Esophagus (tissue), 2 donors: ENCODE results near the gene TENM4. TPM values are rescaled to one million over a fixed set of nuclear protein-coding genes. Genes with fewer than 3 reads are reported as not detected.

Source experiments
- H3K27ac ChIP-seq, 2 donors: one replicate each; pipeline ENCODE4 v1.5.1; 2013; ENCODE audit warnings: low read depth in 2 of 2, mild to moderate bottlenecking in 2 of 2, inconsistent platforms in 1 of 2, low read length in 1 of 2, moderate library complexity in 1 of 2
- H3K27me3 ChIP-seq, 2 donors: one replicate each; pipeline ENCODE4 v1.6.1; 2013; ENCODE audit warnings: low read length in 2 of 2, control low read depth in 1 of 2, mild to moderate bottlenecking in 1 of 2; ENCODE audit not compliant: insufficient read depth in 2 of 2, control insufficient read depth in 1 of 2
- H3K36me3 ChIP-seq, 2 donors: one replicate each; pipeline ENCODE4 v1.6.1; 2013; ENCODE audit warnings: low read length in 1 of 2; ENCODE audit not compliant: control insufficient read depth in 2 of 2, insufficient read depth in 2 of 2
- H3K4me1 ChIP-seq, 2 donors: one replicate each; pipeline ENCODE4 v1.6.1; 2013; ENCODE audit warnings: low read length in 1 of 2; ENCODE audit not compliant: control insufficient read depth in 2 of 2, insufficient read depth in 2 of 2
- H3K4me3 ChIP-seq, 2 donors: one replicate each; pipeline ENCODE4 v1.5.1; 2013; ENCODE audit warnings: low read length in 2 of 2, mild to moderate bottlenecking in 2 of 2, low read depth in 1 of 2, moderate library complexity in 1 of 2
- H3K9me3 ChIP-seq, 2 donors: one replicate each; pipeline ENCODE4 v1.6.1; 2013; ENCODE audit warnings: mild to moderate bottlenecking in 2 of 2, low read depth in 1 of 2, low read length in 1 of 2, moderate library complexity in 1 of 2; ENCODE audit not compliant: control insufficient read depth in 2 of 2, insufficient read depth in 1 of 2
- WGBS, 2 donors: extraction: QIAGEN DNeasy Blood & Tissue Kit; methylation state at CpG; one replicate each; pipeline ENCODE4 v1.1.7; 2013; 5-methylcytosine and 5-hydroxymethylcytosine counted together
- polyA plus RNA-seq, 2 donors: library from polyadenylated mRNA; stranded (reverse); fragments of 200-250 nt; gene quantifications; one replicate each; pipeline ENCODE4 v1.2.3, GENCODE V29; 2013
- donor health status: healthy with polysubstance abuse.
- donor health status: Bipolar disorder and iron deficiency.

The TENM4 gene
- polyA plus RNA-seq, 2 donors, result 1.3 to 4.1 TPM

DNA sequence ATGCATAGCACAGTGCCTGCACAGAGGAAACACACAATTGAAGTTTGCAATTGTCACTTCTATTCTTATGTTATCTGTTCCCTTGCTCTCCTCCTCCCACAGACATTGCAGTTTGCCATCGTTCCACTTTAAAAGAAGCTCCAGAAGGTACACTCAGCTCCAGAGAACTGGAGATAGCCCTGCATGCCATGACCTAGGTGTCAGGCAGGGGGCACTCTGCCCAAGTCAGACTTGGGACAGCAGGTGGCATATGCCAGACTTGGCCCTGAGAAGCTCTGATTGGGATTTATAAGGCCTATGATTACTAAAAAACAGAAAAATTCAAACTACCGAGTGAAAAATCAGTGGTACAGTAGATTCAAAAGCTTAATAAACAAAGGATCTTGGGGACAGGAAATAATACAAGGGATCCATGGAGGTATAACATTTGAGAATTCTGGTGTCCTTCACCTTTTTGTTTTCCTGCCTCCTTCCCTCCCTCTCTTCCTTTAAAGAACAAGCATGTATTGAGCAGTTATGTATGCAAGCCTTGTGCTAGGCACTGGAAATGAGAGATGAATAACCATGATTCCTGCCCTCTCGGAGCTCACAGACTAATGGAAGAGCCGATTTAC lies 40.0 kb downstream of the TENM4 start:
- 70 to 75% methylated on average over 4 of the region's 4 CpGs for WGBS, 2 donors
- no peak overlapping the region for H3K27ac ChIP-seq
- H3K4me1 ChIP-seq, result no peaks in the 10 kb centered on the region
- H3K27me3 ChIP-seq, result no peaks in the 10 kb centered on the region
- H3K4me3 ChIP-seq, result no peak overlapping the region
- no peaks in the 10 kb centered on the region for H3K36me3 ChIP-seq
- H3K9me3 ChIP-seq, result no peaks in the 10 kb centered on the region

DNA sequence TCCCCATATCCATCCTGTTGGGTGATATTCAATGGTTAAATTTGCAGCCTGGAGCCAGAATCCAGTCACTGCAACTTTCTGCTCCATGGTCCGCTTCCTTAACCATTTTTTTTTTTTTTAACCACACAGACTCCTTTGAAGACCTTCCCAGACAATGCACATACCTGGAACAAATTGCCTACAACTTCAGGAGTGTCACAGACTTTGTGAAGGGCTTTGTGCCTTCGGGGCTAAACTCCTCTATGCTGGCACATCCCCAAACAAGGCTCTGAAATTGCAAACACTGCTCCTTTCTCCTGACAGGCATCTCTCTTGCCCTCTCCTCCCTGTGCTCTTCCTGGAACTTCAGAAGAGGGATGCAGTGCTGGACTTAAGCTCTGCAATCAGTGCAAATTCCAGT lies 40.6 kb downstream of the TENM4 start:
- Histone ChIP-seq H3K9me3 (no peaks in the 10 kb centered on the region), H3K27me3 (no peaks in the 10 kb centered on the region), H3K27ac (no peak overlapping the region), H3K36me3 (no peaks in the 10 kb centered on the region), H3K4me3 (no peak overlapping the region), H3K4me1 (no peaks in the 10 kb centered on the region)
- 22 to 32% methylated on average over 2 of the region's 2 CpGs for WGBS, 2 donors

DNA sequence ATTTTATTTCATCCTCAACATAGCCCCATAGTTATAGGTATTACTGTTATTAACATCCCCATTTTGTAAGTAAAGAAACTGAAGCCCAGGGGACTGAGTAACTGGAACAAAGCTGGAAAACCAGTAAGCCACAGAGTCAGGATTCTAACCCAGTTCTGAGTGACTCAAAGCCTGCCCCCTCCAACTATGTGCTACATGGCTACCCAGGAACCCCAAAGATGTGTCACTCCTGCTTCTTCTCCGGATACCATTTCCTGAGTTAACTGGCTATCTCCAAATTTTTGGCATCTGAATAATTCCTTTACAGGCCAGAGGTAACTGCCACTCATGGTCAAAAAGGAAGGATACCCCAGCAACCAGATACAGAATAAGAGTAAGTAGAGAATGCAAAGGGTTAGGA lies 43.6 kb downstream of the TENM4 start:
- no peaks in the 10 kb centered on the region for H3K27me3 ChIP-seq

DNA sequence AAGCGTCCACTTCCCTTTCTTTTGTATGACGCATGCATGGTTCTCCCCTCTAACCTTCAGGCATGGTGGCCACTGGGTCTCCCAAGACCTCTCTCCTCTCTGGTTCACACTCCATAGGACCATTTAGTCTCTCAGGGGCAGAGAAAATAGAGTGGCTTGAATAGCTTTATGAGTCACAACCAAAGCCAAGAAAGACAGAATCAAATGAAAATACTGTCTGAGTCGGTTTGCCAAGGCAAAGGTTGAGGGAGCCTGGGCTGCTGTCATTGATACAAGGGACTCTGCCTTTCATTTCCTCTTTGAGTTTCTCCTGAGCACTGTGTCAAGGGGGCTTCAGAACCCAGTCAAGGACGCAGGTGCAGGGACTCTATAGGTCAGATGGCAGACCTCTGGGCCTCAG lies 44.2 kb downstream of the TENM4 start:
- no peaks in the 10 kb centered on the region for H3K4me1 ChIP-seq
- 86 to 88% methylated on average over 4 of the region's 4 CpGs for WGBS, 2 donors
- H3K4me3 ChIP-seq, result no peak overlapping the region
- H3K27me3 ChIP-seq, result no peaks in the 10 kb centered on the region
- no peaks in the 10 kb centered on the region for H3K9me3 ChIP-seq
- no peak overlapping the region for H3K27ac ChIP-seq
- no peaks in the 10 kb centered on the region for H3K36me3 ChIP-seq

More for the DNA sequence above, 43.6 kb downstream of the TENM4 start:
- Histone ChIP-seq H3K4me3 (no peak overlapping the region), H3K4me1 (no peaks in the 10 kb centered on the region), H3K9me3 (no peaks in the 10 kb centered on the region), H3K27ac (no peak overlapping the region), H3K36me3 (no peaks in the 10 kb centered on the region)
- 90 to 91% methylated on average over 1 of the region's 1 CpG for WGBS, 2 donors

DNA sequence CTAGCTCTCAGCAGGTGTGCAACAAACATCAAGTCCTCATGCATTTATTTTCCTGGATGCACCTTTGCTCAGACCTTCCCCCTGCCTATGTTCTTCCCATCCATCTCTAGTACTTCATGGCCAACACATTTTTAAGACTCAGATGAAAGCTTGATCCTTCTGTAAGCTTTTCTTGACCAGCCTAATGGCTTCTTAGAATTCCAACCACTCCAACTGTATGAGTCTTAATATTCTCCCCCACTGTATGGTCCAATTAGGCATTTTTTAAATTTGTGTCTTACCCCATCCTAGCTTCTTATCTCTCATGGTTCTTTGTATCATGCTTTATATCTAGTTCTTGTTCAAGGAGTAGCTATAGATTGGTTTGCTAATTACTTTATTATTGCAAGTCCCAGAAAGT lies 44.8 kb downstream of the TENM4 start:
- no peaks in the 10 kb centered on the region for H3K9me3 ChIP-seq
- no peaks in the 10 kb centered on the region for H3K4me1 ChIP-seq
- no peaks in the 10 kb centered on the region for H3K27me3 ChIP-seq
- H3K4me3 ChIP-seq, result no peak overlapping the region
- H3K27ac ChIP-seq, result no peak overlapping the region
- no peaks in the 10 kb centered on the region for H3K36me3 ChIP-seq

DNA sequence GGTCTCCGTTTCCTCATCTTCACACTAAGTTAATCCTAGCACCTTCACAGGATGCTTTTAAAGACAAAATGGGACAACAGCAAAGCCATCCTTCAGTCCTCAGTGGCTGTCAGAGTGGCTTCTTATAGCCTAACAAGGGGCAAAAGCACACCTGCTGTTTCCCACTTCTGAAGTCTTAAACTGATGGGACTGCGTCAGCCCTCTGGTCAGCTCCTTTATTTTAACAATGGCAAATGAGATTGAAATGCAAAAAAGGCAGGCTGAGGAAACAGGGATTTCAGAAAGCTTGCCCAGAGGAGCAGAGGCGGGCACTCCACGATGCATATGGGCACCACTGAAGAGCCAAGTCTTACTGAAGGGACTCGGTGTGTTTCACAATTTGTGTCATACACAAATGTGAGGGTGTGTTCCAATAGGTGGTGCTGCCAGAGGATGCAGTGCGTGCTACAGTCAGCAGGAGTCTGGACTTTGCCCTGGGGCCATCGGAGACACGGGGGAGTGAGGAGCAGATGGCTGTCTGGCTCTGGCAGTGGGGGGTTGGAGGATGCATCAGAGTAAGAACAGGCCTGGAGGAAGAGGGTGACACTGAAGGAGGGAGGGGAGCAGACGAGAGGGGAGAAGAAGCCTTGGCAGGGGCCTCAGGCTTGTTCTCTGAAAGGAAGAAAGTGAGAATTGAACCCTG lies 47.3 kb downstream of the TENM4 start:
- Histone ChIP-seq H3K9me3 (no peaks in the 10 kb centered on the region), H3K4me3 (no peak overlapping the region), H3K27ac (no peak overlapping the region), H3K36me3 (no peaks in the 10 kb centered on the region), H3K27me3 (no peaks in the 10 kb centered on the region), H3K4me1 (no peaks in the 10 kb centered on the region)
- 40 to 50% methylated on average over 9 of the region's 9 CpGs for WGBS, 2 donors

DNA sequence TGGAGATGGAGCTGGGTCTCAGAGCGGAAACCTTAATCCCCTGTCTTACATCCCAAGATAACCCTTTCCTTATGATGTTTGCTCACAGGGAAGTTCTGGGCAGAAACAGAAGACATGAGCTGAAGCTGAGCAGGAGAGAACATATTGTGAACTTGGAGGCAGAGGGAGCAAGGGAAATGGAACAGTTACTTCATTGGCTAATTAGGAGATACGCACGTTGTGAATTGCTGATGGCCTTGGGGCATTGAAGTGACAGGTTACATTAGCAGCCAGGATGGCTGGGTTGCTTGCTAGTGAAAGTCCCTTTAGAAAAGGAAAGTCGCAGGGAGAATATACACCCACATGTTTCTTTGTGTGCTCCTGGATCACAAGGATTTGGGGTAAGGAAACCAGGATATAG lies 48.7 kb downstream of the TENM4 start:
- no peak overlapping the region for H3K4me3 ChIP-seq
- H3K27me3 ChIP-seq, result no peaks in the 10 kb centered on the region
- no peaks in the 10 kb centered on the region for H3K4me1 ChIP-seq
- H3K9me3 ChIP-seq, result no peaks in the 10 kb centered on the region
- H3K36me3 ChIP-seq, result no peaks in the 10 kb centered on the region
- H3K27ac ChIP-seq, result no peak overlapping the region
- WGBS, 2 donors, result 31 to 40% methylated on average over 4 of the region's 4 CpGs

DNA sequence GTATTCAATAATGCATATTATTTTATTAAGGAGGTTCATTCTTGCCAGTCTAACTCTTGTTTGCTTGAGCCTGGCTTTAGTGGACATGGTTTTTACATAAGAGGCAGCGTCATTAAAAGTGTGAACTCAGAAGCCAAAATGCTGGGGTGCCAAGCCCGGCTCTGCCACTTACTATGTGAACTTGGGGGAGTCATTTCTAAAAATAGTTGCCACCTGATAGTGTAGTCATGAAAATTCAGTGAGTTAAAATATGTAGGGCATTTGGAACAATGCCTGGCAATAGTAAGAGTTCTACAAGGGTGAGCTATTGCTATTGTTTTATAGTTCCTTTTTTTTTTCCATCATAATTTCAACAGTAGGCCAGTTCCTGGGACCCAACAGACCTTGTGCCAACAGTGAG lies 49.9 kb downstream of the TENM4 start:
- H3K36me3 ChIP-seq, result no peaks in the 10 kb centered on the region
- H3K27me3 ChIP-seq, result no peaks in the 10 kb centered on the region
- H3K4me1 ChIP-seq, result no peaks in the 10 kb centered on the region
- H3K4me3 ChIP-seq, result no peak overlapping the region
- WGBS, 2 donors, result 38 to 62% methylated on average over 2 of the region's 2 CpGs
- no peak overlapping the region for H3K27ac ChIP-seq
- no peaks in the 10 kb centered on the region for H3K9me3 ChIP-seq

DNA sequence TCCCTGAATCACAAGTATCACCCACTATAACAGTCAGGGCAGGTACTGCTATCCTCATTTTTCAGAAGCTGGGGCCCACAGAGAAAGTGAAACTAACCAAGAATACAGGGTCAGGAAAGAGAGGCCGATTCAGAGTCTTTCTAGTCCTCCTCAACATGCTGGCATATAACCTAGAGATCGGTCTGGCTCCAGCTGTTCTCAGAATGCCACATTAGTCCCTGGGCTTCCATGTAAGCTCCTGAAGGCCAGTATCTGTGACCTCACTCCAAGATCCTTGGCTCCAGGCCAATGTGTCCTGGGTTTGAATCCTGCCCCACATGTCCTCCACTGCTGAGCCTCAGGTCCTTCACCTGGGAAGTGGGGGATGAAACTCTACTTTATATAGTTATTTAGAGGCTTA lies 50.4 kb downstream of the TENM4 start:
- no peaks in the 10 kb centered on the region for H3K36me3 ChIP-seq
- H3K27ac ChIP-seq, result no peak overlapping the region
- H3K27me3 ChIP-seq, result no peaks in the 10 kb centered on the region
- H3K9me3 ChIP-seq, result no peaks in the 10 kb centered on the region
- H3K4me3 ChIP-seq, result no peak overlapping the region
- 89 to 90% methylated on average over 2 of the region's 2 CpGs for WGBS, 2 donors
- H3K4me1 ChIP-seq, result no peaks in the 10 kb centered on the region

DNA sequence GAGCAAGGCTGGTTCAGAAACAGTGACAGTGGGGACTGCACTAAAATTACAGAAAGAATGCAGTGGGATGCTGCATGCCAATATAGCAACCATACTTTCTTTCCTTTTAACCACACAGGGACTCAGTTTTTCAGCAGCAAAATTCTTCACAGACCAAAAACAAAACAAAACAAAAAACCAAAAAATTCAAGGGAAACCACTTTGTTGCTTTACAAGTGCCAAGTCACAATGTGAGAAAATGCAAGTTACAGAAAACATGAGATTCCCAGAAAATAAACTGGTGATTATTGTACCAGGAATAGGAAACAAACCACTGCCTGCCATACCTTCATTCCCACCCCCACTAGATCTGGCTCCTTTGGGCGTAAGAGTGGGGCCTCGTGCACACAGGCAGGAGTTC lies 52.6 kb downstream of the TENM4 start:
- no peaks in the 10 kb centered on the region for H3K27me3 ChIP-seq
- no peaks in the 10 kb centered on the region for H3K36me3 ChIP-seq
- 82 to 84% methylated on average over 2 of the region's 2 CpGs for WGBS, 2 donors

More for the DNA sequence above, 52.6 kb downstream of the TENM4 start:
- Histone ChIP-seq H3K4me1 (no peaks in the 10 kb centered on the region), H3K4me3 (no peak overlapping the region), H3K27ac (no peak overlapping the region), H3K9me3 (no peaks in the 10 kb centered on the region)
